HT-29 (cell line): Measurements from ENCODE around the gene NTRK3. TPM values are rescaled to one million over a fixed set of nuclear protein-coding genes. Genes with fewer than 3 reads are reported as not detected.

Source experiments
- DNase-seq: peaks from one replicate; pipeline ENCODE4 v3.0.0-alpha.2; 2015; ENCODE audit warnings: low spot score
- total RNA-seq: library from RNA; depleted of rRNA; stranded (reverse); fragments of >200 nt; shearing (Covaris generic); gene quantifications from 2 replicates; pipeline ENCODE4 v1.2.3, GENCODE V29; 2014

The NTRK3 gene
- total RNA-seq, 1 experiment from 2014 or later, result not detected

- no peak for DNase-seq
These were observed 71.0 kb downstream of the NTRK3 start for GRCh38 chr15:88185584-88185983.

DNA sequence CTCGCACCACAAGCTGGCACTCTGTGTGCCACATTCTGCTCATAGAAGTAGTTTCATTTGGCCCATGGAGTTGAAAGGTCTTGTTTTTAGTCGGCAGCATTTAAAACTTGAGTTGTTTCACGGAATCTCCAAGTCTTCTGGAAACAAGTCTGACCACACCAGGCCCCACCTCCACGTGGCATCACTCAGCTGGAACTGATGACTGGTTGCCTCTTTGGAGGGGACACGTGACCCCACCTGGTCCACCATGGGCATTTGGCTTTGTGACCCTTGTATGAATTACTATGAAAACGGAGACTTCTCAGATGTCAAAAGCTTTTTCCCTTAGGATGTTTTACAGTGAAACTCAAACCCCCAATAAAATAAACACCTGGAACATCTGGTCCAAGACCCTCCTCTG lies 74.9 kb downstream of the NTRK3 start:
- no peak for DNase-seq

DNA sequence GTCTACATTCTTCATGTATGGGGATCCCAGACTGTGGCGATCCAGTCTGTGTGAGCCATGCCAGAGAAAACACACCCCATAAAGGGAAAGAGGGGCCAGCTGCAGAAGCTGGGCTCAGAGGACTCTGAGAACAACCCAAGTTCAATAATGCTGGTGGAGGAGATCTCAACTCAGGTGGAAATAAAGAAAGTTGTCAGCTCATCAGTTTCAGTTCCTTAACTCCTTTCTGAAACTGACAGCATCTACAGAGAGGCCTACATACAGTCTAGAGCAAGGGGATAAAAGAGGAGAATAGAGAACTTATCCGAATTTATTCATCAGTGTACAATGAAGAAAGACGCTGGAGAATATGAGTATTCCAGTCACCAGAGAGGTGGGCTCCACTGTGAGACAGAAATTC lies 77.0 kb downstream of the NTRK3 start:
- no peak for DNase-seq

DNA sequence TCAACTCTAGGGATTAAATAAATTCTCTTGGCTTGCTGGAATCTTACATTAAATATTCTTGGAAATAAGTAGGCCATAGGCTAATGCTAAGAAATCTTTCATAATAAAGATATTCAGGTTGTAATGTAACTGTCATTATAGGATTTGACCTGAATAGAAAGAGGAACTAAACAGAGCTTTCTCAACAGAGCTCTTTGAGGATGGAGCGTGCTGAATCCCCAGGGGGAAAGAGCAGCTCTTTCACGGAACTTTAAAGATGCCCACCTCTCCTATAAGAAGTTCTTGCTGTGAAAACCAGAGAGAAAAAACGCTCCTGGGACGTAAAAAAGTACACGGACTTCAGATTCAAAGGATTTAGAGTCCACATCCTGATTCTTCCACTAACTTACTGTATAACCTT lies 77.9 kb downstream of the NTRK3 start:
- no peak for DNase-seq

DNA sequence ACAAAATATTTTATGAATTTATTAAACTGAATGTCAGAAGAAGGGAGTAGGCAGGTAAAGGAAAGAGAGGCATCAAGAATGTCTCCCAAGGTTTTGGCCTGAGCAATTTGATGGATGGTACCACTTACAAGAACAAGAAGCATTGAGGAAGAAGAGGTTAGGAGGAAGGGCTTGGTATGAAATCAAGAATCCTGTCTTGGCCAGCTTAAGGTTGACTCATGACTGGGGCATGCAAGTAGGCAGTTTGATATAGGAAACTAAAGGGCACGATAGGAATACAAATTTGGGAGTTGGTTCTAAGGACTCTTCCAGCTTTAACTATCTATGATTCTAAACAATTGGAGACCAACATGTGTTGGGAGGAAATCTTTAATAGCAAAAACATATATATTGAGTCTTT lies 79.1 kb downstream of the NTRK3 start:
- no peak for DNase-seq

DNA sequence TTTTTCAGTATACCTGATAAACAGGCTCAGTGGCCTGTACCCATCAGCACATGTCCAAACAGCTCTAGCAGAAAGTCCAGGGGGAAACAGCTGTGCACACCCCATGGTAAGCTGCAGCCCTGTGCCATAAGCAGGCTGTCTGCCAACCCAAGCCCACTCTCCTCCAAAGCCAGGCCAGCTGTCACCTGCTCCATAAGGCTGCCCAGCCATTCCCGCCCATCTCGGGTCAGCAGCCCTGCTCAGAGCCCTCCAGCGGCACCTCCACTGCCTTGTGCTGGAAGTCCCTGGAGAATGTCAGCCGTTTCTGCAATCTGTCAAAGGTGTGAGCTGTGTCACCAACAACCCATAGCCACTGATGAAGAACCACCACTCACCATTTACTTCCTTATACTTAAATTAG lies 82.0 kb downstream of the NTRK3 start:
- DNase-seq, result no peak

GRCh38 chr15:88166082-88166993 lies 90.2 kb downstream of the NTRK3 start:
- peak; percentile 24 for DNase-seq

DNA sequence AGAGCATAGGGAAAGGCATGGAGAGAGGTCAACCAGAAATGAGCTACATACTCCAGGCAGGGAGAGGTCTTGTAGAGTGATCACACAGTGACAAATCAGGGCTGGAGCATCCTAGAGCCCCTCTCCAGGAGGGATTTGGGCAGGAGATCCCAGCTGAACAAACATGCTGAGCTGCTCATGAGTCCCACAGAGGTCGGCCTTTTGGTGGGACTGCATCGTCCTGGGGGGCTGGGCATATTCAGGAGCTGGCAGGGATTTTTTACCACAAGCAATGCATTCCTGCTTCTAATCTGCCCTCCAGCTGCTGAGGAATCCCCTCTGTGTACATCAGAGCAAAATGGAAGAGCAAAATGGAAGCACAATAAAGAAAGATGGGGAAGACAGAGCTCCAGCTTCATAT lies 94.9 kb downstream of the NTRK3 start:
- no peak for DNase-seq

- no peak for DNase-seq
These were observed 101.2 kb downstream of the NTRK3 start for GRCh38 chr15:88155310-88155709.

DNA sequence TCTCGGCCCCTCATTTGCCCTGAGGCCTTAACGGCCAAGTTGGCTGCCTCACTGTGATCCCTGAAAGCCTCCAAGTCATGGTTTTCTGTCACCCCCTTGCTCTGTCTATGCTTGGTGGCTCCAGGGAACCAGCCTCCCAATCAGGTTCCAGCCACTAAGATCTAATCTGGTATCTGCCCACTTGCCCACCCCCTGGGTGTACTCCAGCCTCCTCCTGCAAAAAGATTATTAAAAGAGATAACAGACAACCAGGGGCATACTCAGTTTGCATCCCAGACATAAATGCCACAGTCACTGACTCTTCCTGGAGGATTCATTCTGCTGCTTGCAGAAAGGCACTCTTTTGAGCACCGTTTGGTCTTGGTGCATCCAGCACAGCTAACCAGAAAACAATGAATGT lies 103.9 kb downstream of the NTRK3 start:
- DNase-seq, result no peak

GRCh38 chr15:88147760-88148159 lies 108.8 kb downstream of the NTRK3 start:
- DNase-seq, result no peak

GRCh38 chr15:88144921-88145653 lies 111.5 kb downstream of the NTRK3 start:
- DNase-seq, result no peak

DNA sequence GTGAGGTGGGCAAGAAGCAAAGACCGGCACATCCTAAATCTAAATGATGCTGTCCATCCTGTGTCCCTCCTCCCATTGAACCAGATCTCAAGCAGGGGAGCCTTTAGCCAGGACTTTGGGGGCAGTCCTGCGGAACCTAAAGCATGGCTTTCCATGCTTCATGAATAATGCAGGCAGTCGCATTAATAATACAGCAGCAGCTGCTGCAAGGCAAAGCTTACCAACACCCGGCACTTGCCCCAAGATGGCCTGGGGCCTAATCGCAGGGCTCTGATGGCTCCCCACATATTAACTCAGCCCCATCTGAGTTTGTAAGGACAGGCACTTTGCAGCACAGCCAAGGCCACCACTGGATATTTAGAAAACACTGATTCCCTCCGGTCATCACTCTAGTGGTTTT lies 114.4 kb downstream of the NTRK3 start:
- DNase-seq, result no peak

GRCh38 chr15:88141269-88141889 lies 115.2 kb downstream of the NTRK3 start:
- DNase-seq, result no peak

GRCh38 chr15:88140398-88140797 lies 116.1 kb downstream of the NTRK3 start:
- DNase-seq, result no peak

DNA sequence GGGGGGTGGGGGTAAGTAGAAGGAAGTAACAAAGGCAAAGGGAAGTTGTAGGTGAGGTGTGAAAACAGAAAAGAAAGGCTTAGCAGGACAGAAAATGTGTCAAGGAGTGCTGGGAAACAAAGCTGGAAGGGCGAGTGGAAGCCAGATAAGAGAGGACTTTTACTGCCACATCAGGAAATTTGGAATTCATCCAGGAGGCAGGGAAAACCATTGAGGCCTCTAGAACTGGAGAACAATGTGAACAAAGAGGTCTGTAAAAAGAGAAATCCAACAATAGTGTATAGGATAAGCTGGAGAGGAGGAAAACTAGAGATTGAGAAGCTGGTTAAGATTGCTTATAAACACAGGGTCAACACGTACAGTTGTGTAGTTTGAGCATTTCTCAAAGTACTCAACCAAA lies 116.6 kb downstream of the NTRK3 start:
- no peak for DNase-seq

GRCh38 chr15:88133795-88134194 lies 122.7 kb downstream of the NTRK3 start:
- no peak for DNase-seq

- DNase-seq, result no peak
These were observed 124.0 kb downstream of the NTRK3 start for GRCh38 chr15:88132499-88132898.

DNA sequence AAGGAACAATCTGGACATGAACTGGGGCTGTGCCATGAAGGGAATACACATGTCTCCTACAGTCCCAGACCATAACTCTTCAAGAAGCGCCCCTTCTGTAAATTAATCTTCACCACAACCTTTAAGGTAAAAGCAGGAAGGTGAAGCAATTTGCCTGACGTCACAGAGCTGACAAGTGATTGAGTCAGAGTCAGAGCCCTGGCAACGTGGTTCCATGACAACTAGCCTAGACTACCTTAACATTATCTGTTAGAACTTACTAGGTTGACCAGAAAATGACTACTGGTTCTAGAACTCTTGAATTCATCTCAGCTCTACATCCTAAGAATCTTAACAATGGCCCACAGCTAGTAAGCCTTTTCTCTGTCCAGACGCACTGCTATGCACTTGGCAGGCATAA lies 124.6 kb downstream of the NTRK3 start:
- no peak for DNase-seq

GRCh38 chr15:88127432-88127790 lies 129.1 kb downstream of the NTRK3 start:
- DNase-seq, result no peak

GRCh38 chr15:88126695-88127431 lies 129.7 kb downstream of the NTRK3 start:
- DNase-seq, result no peak

DNA sequence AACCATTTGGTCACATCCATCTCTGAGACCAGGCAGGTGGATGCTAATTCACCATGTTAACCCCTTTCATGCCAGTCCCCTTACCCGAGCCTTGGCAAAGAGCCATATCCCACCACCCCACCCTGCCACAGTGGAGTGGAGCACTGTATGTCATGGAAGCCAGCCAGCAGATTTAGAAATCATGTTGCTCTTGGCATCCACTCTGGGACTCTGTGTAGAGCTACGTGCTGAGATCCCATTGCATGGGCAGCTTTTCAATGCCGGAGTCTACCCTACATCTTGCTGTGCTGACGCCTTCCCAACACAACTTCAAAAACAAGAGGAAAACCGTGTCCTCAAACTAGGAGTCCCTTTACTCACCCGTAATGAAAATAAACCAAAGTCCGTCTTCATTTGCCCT lies 131.0 kb downstream of the NTRK3 start:
- DNase-seq, result no peak
